CD14-positive monocyte (primary cell): ENCODE results near the gene BTBD9. TPM values are rescaled to one million over a fixed set of nuclear protein-coding genes. Genes with fewer than 3 reads are reported as not detected.

Source experiments
- DNase-seq, 3 donors: peaks; one replicate each; pipeline ENCODE4 v3.0.0-alpha.2; 2011 to 2022
- H2AFZ ChIP-seq: 2 replicates; pipeline ENCODE4 v1.6.0; 2012; ENCODE audit warnings: mild to moderate bottlenecking, low read depth, low read length, inconsistent platforms; ENCODE audit not compliant: insufficient read depth, poor library complexity, severe bottlenecking
- H3K27ac ChIP-seq, 2 donors: 1 replicate in 1 of 2; 2 replicates in 1 of 2; pipeline ENCODE4 v1.5.1; 2012 to 2013; ENCODE audit warnings: low read length in 2 of 2, control low read depth in 1 of 2, inconsistent platforms in 1 of 2, low read depth in 1 of 2, mild to moderate bottlenecking in 1 of 2
- H3K27me3 ChIP-seq, 2 donors: one replicate each; pipeline versions ENCODE4 v1.6.0 to v1.6.1; 2011 to 2013; ENCODE audit warnings: low read length in 2 of 2; ENCODE audit not compliant: control insufficient read depth in 2 of 2, insufficient read depth in 2 of 2
- H3K36me3 ChIP-seq, 2 donors: replicated peaks in 1 of 2; 1 replicate in 1 of 2; 2 replicates in 1 of 2; pipeline versions ENCODE4 v1.5.1 to v1.6.1; 2012 to 2013; ENCODE audit warnings: low read length in 2 of 2, control low read depth in 1 of 2, inconsistent platforms in 1 of 2, mild to moderate bottlenecking in 1 of 2; ENCODE audit not compliant: insufficient read depth in 2 of 2, control insufficient read depth in 1 of 2
- H3K4me1 ChIP-seq, 2 donors: 1 replicate in 1 of 2; 2 replicates in 1 of 2; pipeline versions ENCODE4 v1.5.1 to v1.6.1; 2012 to 2013; ENCODE audit warnings: low read length in 2 of 2, control low read depth in 1 of 2, inconsistent platforms in 1 of 2, mild to moderate bottlenecking in 1 of 2, moderate library complexity in 1 of 2; ENCODE audit not compliant: insufficient read depth in 2 of 2, control insufficient read depth in 1 of 2
- H3K4me2 ChIP-seq: replicated peaks from 2 replicates; pipeline ENCODE3; 2012; ENCODE audit warnings: low read length, moderate library complexity, mild to moderate bottlenecking; ENCODE audit not compliant: poor library complexity, severe bottlenecking; ENCODE audit errors: extremely low read depth
- H3K4me3 ChIP-seq, 3 experiments: fragments of 200-600 bp in 1 of 3; sonication (generic) in 1 of 3; replicated peaks in 1 of 3; 1 replicate in 2 of 3; 2 replicates in 1 of 3; pipeline ENCODE4 v1.5.1; 2011 to 2013; ENCODE audit warnings: low read length in 3 of 3, mild to moderate bottlenecking in 3 of 3, control low read depth in 2 of 3, low read depth in 2 of 3, inconsistent platforms in 1 of 3, moderate library complexity in 1 of 3
- H3K79me2 ChIP-seq: 2 replicates; pipeline ENCODE4 v1.6.0; 2012; ENCODE audit warnings: mild to moderate bottlenecking, control low read depth, inconsistent platforms, low read length, moderate library complexity; ENCODE audit not compliant: insufficient read depth
- H3K9ac ChIP-seq: 2 replicates; pipeline ENCODE4 v1.6.0; 2017; ENCODE audit warnings: low read length, mild to moderate bottlenecking; ENCODE audit not compliant: insufficient read depth, poor library complexity, severe bottlenecking
- H3K9me3 ChIP-seq, 2 donors: replicated peaks in 1 of 2; 1 replicate in 1 of 2; 2 replicates in 1 of 2; pipeline versions ENCODE4 v1.5.1 to v1.6.1; 2012 to 2013; ENCODE audit warnings: low read length in 2 of 2, control low read depth in 1 of 2; ENCODE audit not compliant: control insufficient read depth in 1 of 2, insufficient read depth in 1 of 2
- H4K20me1 ChIP-seq: 2 replicates; pipeline ENCODE4 v1.6.0; 2012; ENCODE audit warnings: mild to moderate bottlenecking, low read length, control low read depth, moderate library complexity; ENCODE audit not compliant: insufficient read depth
- H3K27ac Mint-ChIP-seq, 7 donors: one replicate each; pipeline ENCODE4 v1.8.0; 2020; ENCODE audit warnings: mild to moderate bottlenecking in 7 of 7, mixed read lengths in 7 of 7, moderate library complexity in 6 of 7, inconsistent platforms in 2 of 7
- H3K27me3 Mint-ChIP-seq, 3 donors: one replicate each; pipeline ENCODE4 v1.8.0; 2021 to 2022; ENCODE audit warnings: low read depth in 3 of 3, mild to moderate bottlenecking in 3 of 3, mixed read lengths in 3 of 3, moderate library complexity in 3 of 3, inconsistent platforms in 1 of 3
- H3K36me3 Mint-ChIP-seq, 2 donors: one replicate each; pipeline ENCODE4 v1.8.0; 2020; ENCODE audit warnings: mixed read lengths in 2 of 2, inconsistent platforms in 1 of 2, mild to moderate bottlenecking in 1 of 2
- H3K4me1 Mint-ChIP-seq: one replicate; pipeline ENCODE4 v1.8.0; 2020; ENCODE audit warnings: mild to moderate bottlenecking, mixed read lengths
- H3K4me3 Mint-ChIP-seq, 2 donors: one replicate each; pipeline ENCODE4 v1.8.0; 2020; ENCODE audit warnings: mild to moderate bottlenecking in 2 of 2, mixed read lengths in 2 of 2, moderate library complexity in 1 of 2
- H3K9me3 Mint-ChIP-seq, 7 donors: one replicate each; pipeline ENCODE4 v1.8.0; 2020 to 2022; ENCODE audit warnings: mixed read lengths in 7 of 7, mild to moderate bottlenecking in 6 of 7, moderate library complexity in 6 of 7, inconsistent platforms in 2 of 7
- CTCF ChIP-seq: fragments of 200-600 bp; IDR thresholded peaks from one replicate; pipeline ENCODE4 v1.8.0; 2022; ENCODE audit warnings: antibody characterized with exemption, mild to moderate bottlenecking
- WGBS: methylation state at CpG from one replicate; pipeline ENCODE4 v1.1.5; 2013; ENCODE audit warnings: missing lambda C conversion rate; ENCODE audit not compliant: insufficient coverage; 5-methylcytosine and 5-hydroxymethylcytosine counted together
- intact Hi-C, 2 donors: fragments of 100-400 bp; cut with micrococcal nuclease; formaldehyde crosslinking; loops; one replicate each; pipeline versions ENCODE4 v1.15.0 to v1.15.1; 2023
- polyA plus RNA-seq, 3 donors: library from polyadenylated mRNA; depleted of rRNA in 1 of 3; unstranded in 2 of 3; stranded (reverse) in 1 of 3; fragments of 300-500 nt in 2 of 3; fragments of >200 nt in 1 of 3; fragmentation: Illumina TruSeq in 2 of 3; gene quantifications; 1 replicate in 2 of 3; 2 replicates in 1 of 3; pipeline ENCODE4 v1.2.3, GENCODE V29; 2012 to 2021

Gene BTBD9
- polyA plus RNA-seq, 3 donors = 5.2 to 7.5 (median 6.2) TPM

DNA sequence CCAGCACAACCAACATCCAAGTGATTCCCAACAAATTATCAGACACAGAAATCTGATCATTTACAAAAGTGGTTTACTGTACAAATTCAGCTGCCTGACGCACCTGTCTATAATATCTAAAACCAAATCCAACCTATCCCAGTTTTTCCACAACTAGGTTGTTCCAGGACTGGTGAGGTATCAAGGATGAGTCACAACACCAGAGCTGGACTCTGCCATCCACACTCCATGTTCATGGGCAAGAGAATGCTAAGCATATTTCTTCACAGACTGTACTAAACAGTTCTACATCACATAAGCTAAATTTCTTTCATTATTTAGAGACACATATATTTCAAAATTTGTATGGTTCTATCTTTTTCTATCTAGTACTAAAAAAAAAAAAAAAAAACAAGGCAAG is 141.6 kb downstream of the BTBD9 start:
- no peaks in the 10 kb centered on the region for H3K9me3 Mint-ChIP-seq
- Histone ChIP-seq H4K20me1 (no peaks in the 10 kb centered on the region), H3K36me3 (no peaks in the 10 kb centered on the region), H3K27me3 (no peaks in the 10 kb centered on the region), H3K27ac (no peak overlapping the region), H3K9me3 (no peaks in the 10 kb centered on the region), H3K4me2 (no peak overlapping the region), H3K4me3 (no peak overlapping the region), H2AFZ (no peak overlapping the region), H3K79me2 (no peaks in the 10 kb centered on the region), H3K4me1 (no peaks in the 10 kb centered on the region), H3K9ac (no peak overlapping the region)
- H3K36me3 Mint-ChIP-seq = no peaks in the 10 kb centered on the region
- H3K4me3 Mint-ChIP-seq = no peak overlapping the region
- intact Hi-C loops = loop anchor here in 1 of 2 donors (10.0 kb wide), 1 partner anchor 803 kb away; the partner anchor contains the start of gene MDGA1
- H3K27ac Mint-ChIP-seq = no peak overlapping the region
- no peak for TF ChIP-seq CTCF
- no peak for DNase-seq
- H3K27me3 Mint-ChIP-seq = no peaks in the 10 kb centered on the region
- WGBS = no CpG with 5 or more reads among the region's 1 CpG
- no peaks in the 10 kb centered on the region for H3K4me1 Mint-ChIP-seq

DNA sequence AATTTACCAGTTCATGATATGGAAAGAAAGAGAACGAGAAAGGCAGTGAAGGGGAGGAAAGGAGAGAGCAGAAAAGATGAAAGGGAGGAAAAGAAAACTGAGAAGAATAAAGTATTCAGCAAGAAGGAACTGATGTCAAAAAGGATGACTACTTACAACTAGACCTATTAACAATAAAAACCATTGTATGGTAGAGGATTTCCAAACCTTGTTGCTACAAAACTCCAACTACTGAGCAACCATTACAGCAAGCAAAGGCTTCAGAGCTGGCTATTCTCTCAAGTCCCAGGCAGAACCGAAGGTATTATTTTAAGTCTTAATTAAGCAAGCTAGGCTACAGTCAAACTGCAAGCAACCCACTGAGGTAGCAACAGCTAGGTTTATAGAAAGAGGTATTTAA is 142.2 kb downstream of the BTBD9 start:
- no peak overlapping the region for H3K4me3 ChIP-seq
- Mint-ChIP-seq H3K27ac (no peak overlapping the region), H3K4me1 (no peaks in the 10 kb centered on the region), H3K27me3 (no peaks in the 10 kb centered on the region), H3K36me3 (no peaks in the 10 kb centered on the region), H3K4me3 (no peak overlapping the region), H3K9me3 (no peaks in the 10 kb centered on the region)
- H3K36me3 ChIP-seq = no peaks in the 10 kb centered on the region
- no peak overlapping the region for H2AFZ ChIP-seq
- intact Hi-C loops = loop anchor here in 1 of 2 donors (10.0 kb wide), 1 partner anchor 803 kb away; the partner anchor contains the start of gene MDGA1
- H3K4me2 ChIP-seq = no peak overlapping the region
- no peaks in the 10 kb centered on the region for H4K20me1 ChIP-seq
- H3K9me3 ChIP-seq = no peaks in the 10 kb centered on the region
- no peaks in the 10 kb centered on the region for H3K79me2 ChIP-seq
- no peaks in the 10 kb centered on the region for H3K27me3 ChIP-seq
- no peaks in the 10 kb centered on the region for H3K4me1 ChIP-seq
- WGBS = no CpG with 5 or more reads among the region's 2 CpGs
- H3K9ac ChIP-seq = no peak overlapping the region
- DNase-seq = no peak
- no peak for TF ChIP-seq CTCF
- no peak overlapping the region for H3K27ac ChIP-seq
